ENCODE measurements around the gene TSKU. TPM values are rescaled to one million over a fixed set of nuclear protein-coding genes. Genes with fewer than 3 reads are reported as not detected.

TSKU gene
- total RNA-seq, 1 experiment from 2014 or later = 40.6 TPM

DNA sequence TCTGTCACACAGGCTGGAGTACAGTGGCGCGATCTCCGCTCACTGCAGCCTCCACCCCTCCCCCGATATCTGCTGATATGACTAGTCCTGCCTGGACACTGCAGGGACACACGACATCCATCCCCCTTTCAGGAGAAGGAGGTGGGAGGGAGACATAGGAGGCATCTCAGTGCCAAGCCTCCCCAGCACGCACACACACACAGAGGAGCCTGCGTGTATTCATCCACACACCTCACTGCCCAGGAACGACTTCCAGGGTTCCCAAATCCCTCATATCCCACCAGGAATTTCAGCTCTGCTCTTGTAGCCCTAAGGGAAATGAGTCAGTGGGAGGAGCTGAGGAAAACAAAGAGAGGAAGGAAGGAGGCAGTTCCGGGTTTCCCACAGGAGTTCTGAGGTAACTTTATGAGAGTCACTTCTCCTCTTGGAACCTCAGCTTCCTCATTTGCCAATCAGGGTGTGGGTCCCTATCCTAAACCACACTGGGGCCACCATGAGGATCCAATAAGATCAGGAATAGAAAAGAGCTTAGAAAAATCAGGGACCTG lies 40.4 kb downstream of the TSKU start:
- no TSS peak for BruUV-seq (replicated peaks)
- H3K9me3 Mint-ChIP-seq (ENCODE audit: unreplicated experiment) = peaks cover 11% of the 10 kb centered on the region
- DNase-seq = peak in 1 of 2 experiments; percentile 49
- POLR2A ChIA-PET = no interaction called here
- intact Hi-C loops (cut with micrococcal nuclease; ENCODE audit: unreplicated experiment) = no loop called here
- no peaks in the 10 kb centered on the region for H3K36me3 Mint-ChIP-seq (ENCODE audit: insufficient read depth, unreplicated experiment)
- Histone ChIP-seq H3K4me1 (peaks cover 11% of the 10 kb centered on the region), H3K27me3 (replicated peaks; ENCODE audit: control insufficient read depth, insufficient read depth, low read length) (no peaks in the 10 kb centered on the region), H3K4me3 (ENCODE audit: low read depth, low read length) (no peak overlapping the region), H3K9me3 (peaks cover 4% of the 10 kb centered on the region; the same call in 1 of the 2 replicates), H3K36me3 (ENCODE audit: control insufficient read depth, insufficient read depth, low read length) (no peaks in the 10 kb centered on the region)
- CTCF ChIA-PET = interaction anchor here (1.3 to 1.6 kb wide), 2 partner anchors 17 to 96 kb away, joined by 3 to 5 read pairs; no protein-coding TSS in a partner anchor
- H3K27ac Mint-ChIP-seq (ENCODE audit: unreplicated experiment) = peak overlapping the region; percentile 6
- TF ChIP-seq, protein P1, sequence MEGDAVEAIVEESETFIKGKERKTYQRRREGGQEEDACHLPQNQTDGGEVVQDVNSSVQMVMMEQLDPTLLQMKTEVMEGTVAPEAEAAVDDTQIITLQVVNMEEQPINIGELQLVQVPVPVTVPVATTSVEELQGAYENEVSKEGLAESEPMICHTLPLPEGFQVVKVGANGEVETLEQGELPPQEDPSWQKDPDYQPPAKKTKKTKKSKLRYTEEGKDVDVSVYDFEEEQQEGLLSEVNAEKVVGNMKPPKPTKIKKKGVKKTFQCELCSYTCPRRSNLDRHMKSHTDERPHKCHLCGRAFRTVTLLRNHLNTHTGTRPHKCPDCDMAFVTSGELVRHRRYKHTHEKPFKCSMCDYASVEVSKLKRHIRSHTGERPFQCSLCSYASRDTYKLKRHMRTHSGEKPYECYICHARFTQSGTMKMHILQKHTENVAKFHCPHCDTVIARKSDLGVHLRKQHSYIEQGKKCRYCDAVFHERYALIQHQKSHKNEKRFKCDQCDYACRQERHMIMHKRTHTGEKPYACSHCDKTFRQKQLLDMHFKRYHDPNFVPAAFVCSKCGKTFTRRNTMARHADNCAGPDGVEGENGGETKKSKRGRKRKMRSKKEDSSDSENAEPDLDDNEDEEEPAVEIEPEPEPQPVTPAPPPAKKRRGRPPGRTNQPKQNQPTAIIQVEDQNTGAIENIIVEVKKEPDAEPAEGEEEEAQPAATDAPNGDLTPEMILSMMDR (IDR thresholded peaks at IDR 0.05; ENCODE audit: insufficient read depth in 1 of 2, low read depth in 1 of 2, low read length in 1 of 2, severe bottlenecking in 1 of 2, unreplicated experiment in 1 of 2) = no peak
- no peak overlapping the region for H3K4me3 Mint-ChIP-seq (ENCODE audit: unreplicated experiment)
- H3K4me1 Mint-ChIP-seq (ENCODE audit: low read depth, unreplicated experiment) = peaks cover 12% of the 10 kb centered on the region
- H3K27me3 Mint-ChIP-seq (ENCODE audit: insufficient read depth, unreplicated experiment) = no peaks in the 10 kb centered on the region

DNA sequence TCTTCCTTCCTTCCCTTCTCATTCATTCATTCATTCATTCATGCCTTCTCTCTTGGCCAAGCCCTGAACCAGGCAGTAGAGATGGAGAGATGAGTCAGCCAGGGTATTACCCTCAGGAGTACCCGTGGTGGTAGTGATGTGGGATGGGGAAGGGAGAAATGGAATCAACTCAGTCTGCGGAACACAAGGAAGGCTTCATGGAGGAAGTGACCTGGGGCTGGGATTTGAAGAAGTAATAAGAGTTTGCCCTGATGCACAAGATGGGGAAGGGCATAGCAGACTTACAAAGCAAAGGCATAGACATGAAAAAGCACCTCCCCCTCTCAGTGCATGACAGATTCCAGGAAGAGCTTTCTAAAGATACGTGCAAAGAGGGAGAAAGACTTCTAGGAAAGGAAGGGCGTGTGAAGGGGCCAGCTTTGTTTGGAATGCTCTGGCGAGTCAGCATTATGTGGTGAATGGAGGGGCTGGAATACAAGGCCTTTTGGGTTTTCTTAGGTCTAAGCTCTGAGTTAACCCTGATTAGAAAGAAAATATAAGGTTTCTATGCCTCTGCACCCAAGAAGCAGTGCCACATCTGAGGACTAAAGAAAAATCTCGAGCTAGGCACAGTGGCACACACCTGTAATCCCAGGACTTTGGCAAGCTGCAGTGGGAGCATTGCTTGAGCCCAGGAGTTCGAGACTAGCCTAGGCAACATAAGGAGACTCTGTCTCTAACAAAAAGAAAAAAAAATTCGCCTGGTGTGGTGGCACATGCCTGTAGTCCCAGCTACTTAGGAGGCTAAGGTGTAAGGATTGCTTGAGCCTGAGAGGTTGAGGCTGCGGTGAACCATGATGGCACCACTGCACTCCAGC lies 41.2 kb downstream of the TSKU start:
- H3K4me3 Mint-ChIP-seq (ENCODE audit: unreplicated experiment) = no peak overlapping the region
- H3K27ac Mint-ChIP-seq (ENCODE audit: unreplicated experiment) = peak overlapping the region; percentile 6
- no peaks in the 10 kb centered on the region for H3K36me3 ChIP-seq (ENCODE audit: control insufficient read depth, insufficient read depth, low read length)
- H3K4me3 ChIP-seq (ENCODE audit: low read depth, low read length) = no peak overlapping the region
- no peaks in the 10 kb centered on the region for H3K27me3 Mint-ChIP-seq (ENCODE audit: insufficient read depth, unreplicated experiment)
- CTCF ChIA-PET = interaction anchor here (1.3 to 1.6 kb wide), 2 partner anchors 18 to 96 kb away, joined by 3 to 5 read pairs; no protein-coding TSS in a partner anchor
- TF ChIP-seq, protein P1 (IDR thresholded peaks at IDR 0.05; ENCODE audit: insufficient read depth in 1 of 2, low read depth in 1 of 2, low read length in 1 of 2, severe bottlenecking in 1 of 2, unreplicated experiment in 1 of 2) = no peak
- peaks cover 8% of the 10 kb centered on the region for H3K9me3 Mint-ChIP-seq (ENCODE audit: unreplicated experiment)
- no peaks in the 10 kb centered on the region for H3K36me3 Mint-ChIP-seq (ENCODE audit: insufficient read depth, unreplicated experiment)
- H3K27me3 ChIP-seq (replicated peaks; ENCODE audit: control insufficient read depth, insufficient read depth, low read length) = no peaks in the 10 kb centered on the region
- H3K4me1 Mint-ChIP-seq (ENCODE audit: low read depth, unreplicated experiment) = peaks cover 12% of the 10 kb centered on the region
- no TSS peak for BruUV-seq (replicated peaks)
- POLR2A ChIA-PET = no interaction called here
- intact Hi-C loops (cut with micrococcal nuclease; ENCODE audit: unreplicated experiment) = no loop called here
- H3K4me1 ChIP-seq = peaks cover 11% of the 10 kb centered on the region
- H3K9me3 ChIP-seq = peaks cover 4% of the 10 kb centered on the region; the same call in 1 of the 2 replicates
- DNase-seq = peak in 1 of 2 experiments; percentile 36

DNA sequence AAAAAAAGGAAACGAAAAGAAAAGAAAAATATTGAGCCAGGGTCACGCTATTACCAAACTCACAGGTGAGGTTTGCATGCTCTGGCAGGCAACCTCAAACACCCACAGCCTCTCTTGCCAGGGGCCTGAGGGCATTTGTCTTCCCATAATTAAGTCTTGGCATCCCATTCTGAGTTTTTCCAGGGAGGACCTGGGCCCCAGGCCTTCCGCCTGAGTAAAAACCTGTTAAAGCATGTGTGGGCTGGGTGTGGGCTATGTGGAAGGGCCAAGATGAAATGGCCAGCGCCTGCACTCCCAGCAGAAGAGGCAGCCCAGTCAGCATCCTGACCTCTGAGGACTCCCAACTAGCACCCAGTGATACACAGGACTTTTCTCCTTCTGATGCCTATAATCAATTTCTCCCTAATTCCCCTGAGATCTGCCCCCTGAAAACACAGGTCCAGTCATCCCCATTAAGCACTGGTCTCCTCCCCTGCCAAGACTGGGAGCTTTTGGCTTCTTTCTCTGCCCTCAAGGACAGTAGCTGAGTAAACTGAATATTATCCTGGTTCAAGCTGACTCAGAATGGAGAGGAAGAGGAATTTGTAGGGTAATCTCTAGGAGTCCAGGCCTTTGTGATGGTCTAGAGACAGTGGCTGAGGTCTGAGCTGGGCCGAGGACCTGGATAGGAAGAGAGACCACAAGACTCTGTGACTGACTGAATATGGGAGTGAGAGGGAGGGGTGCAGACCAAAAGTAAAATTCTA lies 42.0 kb downstream of the TSKU start:
- intact Hi-C loops (cut with micrococcal nuclease; ENCODE audit: unreplicated experiment) = no loop called here
- POLR2A ChIA-PET = no interaction called here
- peaks cover 11% of the 10 kb centered on the region for H3K4me1 ChIP-seq
- Mint-ChIP-seq H3K4me1 (ENCODE audit: low read depth, unreplicated experiment) (peaks cover 12% of the 10 kb centered on the region), H3K27me3 (ENCODE audit: insufficient read depth, unreplicated experiment) (peaks cover 3% of the 10 kb centered on the region), H3K4me3 (ENCODE audit: unreplicated experiment) (no peak overlapping the region), H3K27ac (ENCODE audit: unreplicated experiment) (no peak overlapping the region), H3K36me3 (ENCODE audit: insufficient read depth, unreplicated experiment) (no peaks in the 10 kb centered on the region), H3K9me3 (ENCODE audit: unreplicated experiment) (no peaks in the 10 kb centered on the region)
- TF ChIP-seq, protein P1 (IDR thresholded peaks at IDR 0.05; ENCODE audit: insufficient read depth in 1 of 2, low read depth in 1 of 2, low read length in 1 of 2, severe bottlenecking in 1 of 2, unreplicated experiment in 1 of 2) = no peak
- H3K9me3 ChIP-seq = peaks cover 4% of the 10 kb centered on the region
- no TSS peak for BruUV-seq (replicated peaks)
- DNase-seq = no peak
- CTCF ChIA-PET = interaction anchor here (0.6 to 1.3 kb wide), 2 partner anchors 82 to 95 kb away, joined by 3 to 5 read pairs; no protein-coding TSS in a partner anchor
- no peaks in the 10 kb centered on the region for H3K36me3 ChIP-seq (ENCODE audit: control insufficient read depth, insufficient read depth, low read length)
- H3K27me3 ChIP-seq (replicated peaks; ENCODE audit: control insufficient read depth, insufficient read depth, low read length) = no peaks in the 10 kb centered on the region
- H3K4me3 ChIP-seq (ENCODE audit: low read depth, low read length) = no peak overlapping the region

All from Caco-2 (cell line).